Neutrophil (primary cell): Measurements from ENCODE around the gene SIGLEC15.

ENCODE experiments used
- H3K27ac ChIP-seq: fragments of 200-600 bp; sonication (generic); 2 replicates; pipeline ENCODE4 v1.5.1; 2016; ENCODE audit warnings: mild to moderate bottlenecking, moderate library complexity
- H3K27me3 ChIP-seq: fragments of 200-600 bp; sonication (generic); 2 replicates; pipeline ENCODE4 v1.6.0; 2016; ENCODE audit warnings: mild to moderate bottlenecking
- H3K36me3 ChIP-seq: fragments of 200-600 bp; sonication (generic); 2 replicates; pipeline ENCODE4 v1.5.1; 2017
- H3K4me1 ChIP-seq, 2 experiments: fragments of 200-600 bp in 1 of 2; sonication (generic) in 1 of 2; 1 replicate in 1 of 2; 2 replicates in 1 of 2; pipeline versions ENCODE4 v1.5.1 to v1.6.1; 2013 to 2016; ENCODE audit warnings: low read depth in 1 of 2, low read length in 1 of 2, mild to moderate bottlenecking in 1 of 2, moderate library complexity in 1 of 2; ENCODE audit not compliant: control insufficient read depth in 1 of 2, insufficient read depth in 1 of 2
- H3K4me3 ChIP-seq, 2 experiments: fragments of 200-600 bp in 1 of 2; sonication (generic) in 1 of 2; 1 replicate in 1 of 2; 2 replicates in 1 of 2; pipeline ENCODE4 v1.5.1; 2013 to 2016; ENCODE audit warnings: low read depth in 1 of 2, low read length in 1 of 2, mild to moderate bottlenecking in 1 of 2, moderate library complexity in 1 of 2
- H3K9me3 ChIP-seq: fragments of 200-600 bp; sonication (generic); 2 replicates; pipeline ENCODE4 v1.5.1; 2016
- TF ChIP-seq, protein P1 (sequence below): fragments of 200-600 bp; sonication (generic); IDR thresholded peaks from 2 replicates; pipeline ENCODE4 v1.5.1; 2016; ENCODE audit warnings: antibody characterized with exemption

SIGLEC15 gene

DNA sequence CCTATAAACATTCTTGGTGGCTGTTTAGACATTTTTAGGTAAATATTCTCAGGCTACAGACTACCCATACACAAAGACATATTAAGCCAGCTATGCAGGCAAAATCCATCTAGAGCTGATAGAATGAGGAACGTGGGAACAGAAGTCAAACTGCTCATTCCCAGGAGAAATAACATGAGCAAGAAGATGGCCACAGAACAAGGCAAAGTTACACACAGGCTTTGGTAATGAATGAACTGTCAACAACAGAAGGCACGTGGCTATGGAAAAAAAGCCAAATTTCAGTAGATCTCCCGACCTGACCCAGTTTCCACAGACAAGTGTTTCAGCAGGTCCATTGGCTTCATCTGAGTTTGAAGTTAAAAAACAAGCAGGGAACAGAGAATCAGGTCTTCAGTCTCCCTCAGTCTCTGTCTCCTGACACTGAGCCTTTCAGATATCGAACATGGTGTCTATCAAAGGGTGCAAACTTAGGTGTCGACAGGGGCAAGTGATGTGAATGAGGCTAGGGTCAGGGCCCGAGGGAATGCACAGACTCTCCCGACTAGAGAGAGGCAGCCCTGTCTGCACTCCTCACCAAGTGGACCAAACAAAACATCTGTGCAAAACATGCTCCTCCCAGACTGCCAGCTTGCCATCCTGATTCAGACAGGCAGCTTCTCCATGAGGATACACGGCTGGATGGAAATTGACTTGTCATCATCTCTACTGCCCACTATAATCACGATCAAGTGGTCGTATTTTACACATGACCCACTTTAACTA lies 25.9 kb downstream of the SIGLEC15 start:
- H3K27ac ChIP-seq, result no peak overlapping the region
- H3K27me3 ChIP-seq, result no peaks in the 10 kb centered on the region
- H3K4me3 ChIP-seq, result no peak overlapping the region
- peaks cover 77% of the 10 kb centered on the region for H3K36me3 ChIP-seq
- no peaks in the 10 kb centered on the region for H3K9me3 ChIP-seq
- TF ChIP-seq, protein P1, sequence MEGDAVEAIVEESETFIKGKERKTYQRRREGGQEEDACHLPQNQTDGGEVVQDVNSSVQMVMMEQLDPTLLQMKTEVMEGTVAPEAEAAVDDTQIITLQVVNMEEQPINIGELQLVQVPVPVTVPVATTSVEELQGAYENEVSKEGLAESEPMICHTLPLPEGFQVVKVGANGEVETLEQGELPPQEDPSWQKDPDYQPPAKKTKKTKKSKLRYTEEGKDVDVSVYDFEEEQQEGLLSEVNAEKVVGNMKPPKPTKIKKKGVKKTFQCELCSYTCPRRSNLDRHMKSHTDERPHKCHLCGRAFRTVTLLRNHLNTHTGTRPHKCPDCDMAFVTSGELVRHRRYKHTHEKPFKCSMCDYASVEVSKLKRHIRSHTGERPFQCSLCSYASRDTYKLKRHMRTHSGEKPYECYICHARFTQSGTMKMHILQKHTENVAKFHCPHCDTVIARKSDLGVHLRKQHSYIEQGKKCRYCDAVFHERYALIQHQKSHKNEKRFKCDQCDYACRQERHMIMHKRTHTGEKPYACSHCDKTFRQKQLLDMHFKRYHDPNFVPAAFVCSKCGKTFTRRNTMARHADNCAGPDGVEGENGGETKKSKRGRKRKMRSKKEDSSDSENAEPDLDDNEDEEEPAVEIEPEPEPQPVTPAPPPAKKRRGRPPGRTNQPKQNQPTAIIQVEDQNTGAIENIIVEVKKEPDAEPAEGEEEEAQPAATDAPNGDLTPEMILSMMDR, result no peak
- no peaks in the 10 kb centered on the region for H3K4me1 ChIP-seq

DNA sequence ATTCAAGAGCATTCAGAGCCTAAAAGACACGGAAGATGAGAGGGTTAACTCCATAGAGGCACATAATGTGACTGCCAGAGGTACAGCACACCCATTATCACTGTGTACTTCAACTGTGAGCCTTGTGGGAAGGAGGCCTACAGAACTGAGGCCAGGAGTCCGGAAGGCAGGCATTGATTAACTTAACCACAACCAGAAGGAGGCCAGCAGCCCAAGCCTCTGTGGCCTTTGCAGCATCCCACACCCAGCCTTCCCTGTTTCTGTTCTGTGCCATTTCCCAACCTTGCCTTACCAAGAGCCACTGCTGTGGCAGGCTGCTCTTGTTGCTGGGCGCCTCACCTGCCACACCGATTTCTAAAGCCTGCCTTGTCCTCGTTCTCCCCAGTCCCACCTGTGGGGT lies 27.2 kb downstream of the SIGLEC15 start:
- Histone ChIP-seq H3K27ac (no peak overlapping the region), H3K9me3 (no peaks in the 10 kb centered on the region), H3K36me3 (peaks cover 90% of the 10 kb centered on the region), H3K4me1 (no peaks in the 10 kb centered on the region), H3K4me3 (no peak overlapping the region), H3K27me3 (no peaks in the 10 kb centered on the region)
- TF ChIP-seq, protein P1, result no peak

DNA sequence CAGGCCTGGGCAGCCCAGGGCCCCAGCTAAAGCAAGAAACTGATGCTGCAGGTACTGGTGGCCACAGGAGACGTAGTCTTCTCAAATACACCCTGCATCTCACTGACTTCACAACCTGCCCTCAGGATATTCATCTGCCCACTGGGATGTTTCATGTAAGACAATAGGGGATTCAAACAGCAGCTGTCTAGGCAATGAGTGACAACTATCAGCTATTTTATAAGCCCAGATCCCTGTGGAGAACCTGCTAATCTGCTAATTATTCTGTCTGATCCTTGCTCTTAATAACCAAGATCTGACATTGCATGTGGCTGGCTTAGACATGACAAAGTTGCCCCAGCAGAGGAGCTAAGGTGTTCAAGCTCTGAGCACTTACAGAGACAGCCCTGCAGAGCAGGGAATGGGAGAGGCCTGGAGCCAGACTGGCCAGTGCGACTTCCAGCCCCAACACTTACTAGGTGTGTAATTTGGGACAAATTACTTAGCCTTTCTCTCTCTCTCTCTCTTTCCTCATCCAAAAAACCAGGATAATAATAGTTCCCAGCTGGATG lies 28.6 kb downstream of the SIGLEC15 start:
- Histone ChIP-seq H3K27me3 (no peaks in the 10 kb centered on the region), H3K4me3 (no peak overlapping the region), H3K27ac (no peak overlapping the region), H3K36me3 (peaks cover 99% of the 10 kb centered on the region), H3K4me1 (no peaks in the 10 kb centered on the region), H3K9me3 (no peaks in the 10 kb centered on the region)
- TF ChIP-seq, protein P1, result no peak

DNA sequence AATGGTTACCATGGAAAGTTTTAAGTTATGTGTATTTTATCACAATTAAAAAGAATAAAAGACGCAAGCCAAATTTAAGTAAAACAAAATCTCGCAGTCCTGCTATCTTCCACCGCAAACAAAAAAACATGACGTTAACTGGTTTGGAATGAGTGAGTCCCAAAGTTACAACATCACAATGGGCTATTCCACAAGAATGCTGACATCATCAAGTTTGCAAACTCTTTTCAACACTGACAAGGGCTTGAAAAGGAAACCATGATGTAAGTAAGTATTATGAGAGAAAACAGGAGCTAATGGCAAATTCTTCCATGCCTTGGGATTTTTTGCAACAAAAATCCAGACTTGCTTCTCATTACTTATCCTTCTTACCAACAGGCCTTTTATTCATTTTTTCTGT lies 31.1 kb downstream of the SIGLEC15 start:
- Histone ChIP-seq H3K36me3 (peaks cover 100% of the 10 kb centered on the region), H3K4me3 (no peak overlapping the region), H3K4me1 (no peaks in the 10 kb centered on the region), H3K27me3 (no peaks in the 10 kb centered on the region), H3K27ac (no peak overlapping the region), H3K9me3 (no peaks in the 10 kb centered on the region)
- TF ChIP-seq, protein P1, result no peak

DNA sequence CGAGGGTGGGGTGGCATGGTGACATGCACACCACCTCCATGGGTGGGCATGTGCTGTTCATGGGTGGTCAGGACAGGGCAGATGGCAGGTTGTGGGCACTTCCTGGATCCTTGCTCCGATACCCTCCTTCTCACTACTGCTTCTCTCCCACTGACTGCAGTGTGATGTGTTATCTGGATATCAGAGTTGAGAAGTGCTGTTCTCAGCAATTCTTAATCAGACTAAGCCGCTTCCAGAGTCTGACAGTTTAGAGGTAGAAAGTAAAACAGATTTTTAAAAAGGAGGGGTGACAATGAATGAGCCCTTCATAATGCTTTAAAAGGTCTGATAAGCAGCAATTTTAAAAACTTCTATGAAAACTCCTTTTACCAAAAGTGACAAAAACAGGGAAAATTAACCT lies 33.9 kb downstream of the SIGLEC15 start:
- Histone ChIP-seq H3K27me3 (no peaks in the 10 kb centered on the region), H3K9me3 (no peaks in the 10 kb centered on the region), H3K4me1 (no peaks in the 10 kb centered on the region), H3K36me3 (peaks cover 100% of the 10 kb centered on the region), H3K4me3 (no peak overlapping the region), H3K27ac (no peak overlapping the region)
- TF ChIP-seq, protein P1, result no peak
